ENCODE results near the gene PRRC2C.
"Not testable (repeated sequence)": the region's sequence is repeated elsewhere in the genome, so short reads cannot be mapped to it uniquely, and the experiment has no call there.

The PRRC2C gene

GRCh38 chr1:171513743-171514142 lies 28.4 kb downstream of the PRRC2C start:
- no peak overlapping the region for H3K4me3 Mint-ChIP-seq
- H3K4me1 Mint-ChIP-seq (ENCODE audit: low read depth): peaks cover 49% of the 10 kb centered on the region
- H3K27me3 Mint-ChIP-seq (ENCODE audit: low read depth): no peaks in the 10 kb centered on the region
- H3K27ac Mint-ChIP-seq: no peak overlapping the region
- peaks cover 51% of the 10 kb centered on the region for H3K36me3 Mint-ChIP-seq (ENCODE audit: low read depth)
- DNase-seq (ENCODE audit: low spot score): no peak
- no peaks in the 10 kb centered on the region for H3K9me3 Mint-ChIP-seq

DNA sequence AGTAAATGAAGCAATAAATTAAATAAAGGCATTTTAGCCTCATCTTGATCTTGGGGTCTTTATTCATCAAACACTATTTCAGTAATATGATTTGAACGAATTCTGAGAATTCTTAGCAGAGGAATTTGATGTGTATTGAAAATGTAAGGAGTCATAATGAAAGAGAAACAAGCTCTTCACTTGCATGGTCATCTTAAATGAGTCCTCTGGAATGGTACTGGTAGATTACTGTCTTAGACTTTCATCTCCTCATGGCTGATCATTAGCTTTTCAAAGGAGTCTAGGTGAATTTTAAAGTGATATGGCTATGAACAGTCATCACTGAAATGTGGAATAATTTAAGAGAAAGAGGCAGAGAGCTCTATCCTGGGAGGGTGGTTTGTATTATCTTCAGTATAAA lies 30.0 kb downstream of the PRRC2C start:
- no peak for DNase-seq (ENCODE audit: low spot score)
- H3K9me3 Mint-ChIP-seq: no peaks in the 10 kb centered on the region
- H3K4me3 Mint-ChIP-seq: no peak overlapping the region
- peaks cover 40% of the 10 kb centered on the region for H3K4me1 Mint-ChIP-seq (ENCODE audit: low read depth)
- H3K36me3 Mint-ChIP-seq (ENCODE audit: low read depth): peaks cover 59% of the 10 kb centered on the region
- H3K27ac Mint-ChIP-seq: peak overlapping the region; percentile 51
- H3K27me3 Mint-ChIP-seq (ENCODE audit: low read depth): no peaks in the 10 kb centered on the region

DNA sequence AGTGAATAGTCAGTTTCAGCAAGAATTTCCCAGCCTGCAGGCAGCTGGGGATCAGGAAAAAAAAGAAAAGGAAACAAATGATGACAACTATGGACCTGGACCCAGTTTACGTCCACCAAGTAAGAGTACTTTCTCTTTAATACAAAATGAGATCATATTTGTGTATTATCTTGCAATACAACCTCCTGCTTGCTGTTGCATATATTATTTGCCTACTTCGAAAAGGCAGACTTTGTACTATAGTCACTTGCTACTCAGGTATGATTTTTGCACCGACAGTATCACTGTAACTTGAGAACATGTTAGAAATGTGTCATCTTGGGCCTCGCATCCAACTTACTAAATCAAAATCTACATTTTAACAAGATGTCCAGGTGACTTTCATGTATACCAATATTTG lies 30.4 kb downstream of the PRRC2C start:
- Mint-ChIP-seq H3K36me3 (ENCODE audit: low read depth) (peaks cover 59% of the 10 kb centered on the region), H3K27ac (no peak overlapping the region), H3K4me3 (no peak overlapping the region), H3K27me3 (ENCODE audit: low read depth) (no peaks in the 10 kb centered on the region), H3K9me3 (no peaks in the 10 kb centered on the region), H3K4me1 (ENCODE audit: low read depth) (peaks cover 36% of the 10 kb centered on the region)
- DNase-seq (ENCODE audit: low spot score): no peak

DNA sequence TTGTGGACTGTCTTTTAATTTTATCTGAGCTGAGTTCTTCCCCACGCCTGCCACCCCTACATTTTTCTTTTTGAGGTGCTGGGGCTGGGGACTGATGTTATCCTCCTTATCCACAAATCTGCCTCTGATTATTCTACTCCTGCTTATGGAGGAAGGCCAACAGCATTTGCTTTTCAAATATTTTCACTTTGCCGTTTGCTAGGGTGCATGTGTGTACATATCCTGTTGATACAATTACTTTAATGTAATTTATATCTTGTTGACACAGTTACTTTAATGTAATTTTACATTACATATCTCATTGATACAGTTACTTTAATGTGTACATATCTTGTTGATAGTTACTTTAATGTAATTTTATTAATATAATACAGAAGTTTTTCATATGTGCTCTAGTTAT lies 36.2 kb downstream of the PRRC2C start:
- H3K36me3 Mint-ChIP-seq (ENCODE audit: low read depth): peaks cover 61% of the 10 kb centered on the region
- H3K27me3 Mint-ChIP-seq (ENCODE audit: low read depth): no peaks in the 10 kb centered on the region
- no peaks in the 10 kb centered on the region for H3K9me3 Mint-ChIP-seq
- no peak for DNase-seq (ENCODE audit: low spot score)
- H3K4me3 Mint-ChIP-seq: no peak overlapping the region
- H3K4me1 Mint-ChIP-seq (ENCODE audit: low read depth): peaks cover 10% of the 10 kb centered on the region
- H3K27ac Mint-ChIP-seq: no peak overlapping the region

- peaks cover 52% of the 10 kb centered on the region for H3K36me3 Mint-ChIP-seq (ENCODE audit: low read depth)
- H3K27me3 Mint-ChIP-seq (ENCODE audit: low read depth): no peaks in the 10 kb centered on the region
- no peak overlapping the region for H3K27ac Mint-ChIP-seq
- peaks cover 1% of the 10 kb centered on the region for H3K4me1 Mint-ChIP-seq (ENCODE audit: low read depth)
- no peaks in the 10 kb centered on the region for H3K9me3 Mint-ChIP-seq
- H3K4me3 Mint-ChIP-seq: no peak overlapping the region
- no peak for DNase-seq (ENCODE audit: low spot score)
These were observed 45.3 kb downstream of the PRRC2C start for GRCh38 chr1:171530676-171531075.

DNA sequence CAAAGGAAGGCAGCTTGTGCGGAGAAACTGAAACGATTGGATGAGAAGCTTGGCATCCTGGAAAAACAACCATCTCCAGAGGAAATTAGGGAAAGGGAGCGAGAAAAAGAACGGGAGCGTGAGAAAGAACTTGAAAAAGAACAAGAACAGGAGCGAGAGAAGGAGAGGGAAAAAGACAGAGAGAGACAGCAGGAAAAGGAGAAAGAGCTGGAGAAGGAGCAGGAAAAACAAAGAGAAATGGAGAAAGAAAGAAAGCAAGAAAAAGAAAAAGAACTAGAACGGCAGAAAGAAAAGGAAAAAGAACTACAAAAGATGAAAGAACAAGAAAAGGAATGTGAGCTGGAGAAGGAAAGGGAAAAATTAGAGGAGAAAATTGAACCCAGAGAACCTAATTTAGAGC lies 47.2 kb downstream of the PRRC2C start:
- Mint-ChIP-seq H3K9me3 (no peaks in the 10 kb centered on the region), H3K36me3 (ENCODE audit: low read depth) (peaks cover 62% of the 10 kb centered on the region), H3K4me1 (ENCODE audit: low read depth) (peaks cover 1% of the 10 kb centered on the region), H3K4me3 (no peak overlapping the region), H3K27ac (no peak overlapping the region), H3K27me3 (ENCODE audit: low read depth) (no peaks in the 10 kb centered on the region)
- DNase-seq (ENCODE audit: low spot score): no peak

- Mint-ChIP-seq H3K9me3 (peaks cover 5% of the 10 kb centered on the region), H3K27me3 (ENCODE audit: low read depth) (no peaks in the 10 kb centered on the region), H3K4me1 (ENCODE audit: low read depth) (peaks cover 6% of the 10 kb centered on the region), H3K27ac (no peak overlapping the region), H3K4me3 (no peak overlapping the region), H3K36me3 (ENCODE audit: low read depth) (peaks cover 68% of the 10 kb centered on the region)
- no peak for DNase-seq (ENCODE audit: low spot score)
These were observed 60.2 kb downstream of the PRRC2C start for GRCh38 chr1:171545523-171545922.

DNA sequence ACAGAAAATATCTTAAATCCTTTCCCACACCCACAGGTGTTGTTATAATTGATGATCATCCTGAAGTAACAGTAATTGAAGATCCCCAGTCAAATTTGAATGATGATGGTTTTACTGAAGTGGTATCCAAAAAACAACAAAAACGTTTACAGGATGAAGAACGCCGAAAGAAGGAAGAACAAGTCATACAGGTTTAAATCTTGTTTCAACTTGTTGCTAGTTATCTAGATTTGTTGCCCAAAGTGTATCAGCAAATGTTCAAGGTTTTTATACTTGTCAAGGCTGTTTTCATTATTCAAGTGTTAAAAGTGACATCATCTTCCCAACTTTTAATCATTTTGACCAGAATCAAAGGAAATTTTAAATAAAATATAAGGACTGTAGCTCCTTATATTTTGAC lies 64.7 kb downstream of the PRRC2C start:
- peaks cover 82% of the 10 kb centered on the region for H3K36me3 Mint-ChIP-seq (ENCODE audit: low read depth)
- peaks cover 5% of the 10 kb centered on the region for H3K9me3 Mint-ChIP-seq
- no peak overlapping the region for H3K27ac Mint-ChIP-seq
- no peak overlapping the region for H3K4me3 Mint-ChIP-seq
- peaks cover 15% of the 10 kb centered on the region for H3K4me1 Mint-ChIP-seq (ENCODE audit: low read depth)
- H3K27me3 Mint-ChIP-seq (ENCODE audit: low read depth): no peaks in the 10 kb centered on the region
- DNase-seq (ENCODE audit: low spot score): no peak

DNA sequence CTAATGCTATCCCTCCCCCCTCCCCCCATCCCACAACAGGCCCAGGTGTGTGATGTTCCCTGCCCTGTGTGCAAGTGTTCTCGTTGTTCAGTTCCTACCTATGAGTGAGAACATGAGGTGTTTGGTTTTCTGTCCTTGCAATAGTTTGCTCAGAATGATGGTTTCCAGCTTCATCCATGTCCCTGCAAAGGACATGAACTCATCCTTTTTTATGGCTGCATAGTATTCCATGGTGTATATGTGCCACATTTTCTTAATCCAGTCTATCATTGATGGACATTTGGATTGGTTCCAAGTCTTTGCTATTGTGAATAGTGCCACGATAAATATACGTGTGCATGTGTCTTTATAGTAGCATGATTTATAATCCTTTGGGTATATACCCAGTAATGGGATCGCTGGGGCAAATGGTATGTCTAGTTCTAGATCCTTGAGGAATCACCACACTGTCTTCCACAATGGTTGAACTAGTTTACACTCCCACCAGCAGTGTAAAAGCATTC lies 65.3 kb downstream of the PRRC2C start:
- peaks cover 84% of the 10 kb centered on the region for H3K36me3 Mint-ChIP-seq (ENCODE audit: low read depth)
- not testable (repeated sequence) for H3K27ac Mint-ChIP-seq

GRCh38 chr1:171553960-171554359 lies 68.6 kb downstream of the PRRC2C start:
- Mint-ChIP-seq H3K36me3 (ENCODE audit: low read depth) (peaks cover 84% of the 10 kb centered on the region), H3K4me1 (ENCODE audit: low read depth) (peaks cover 10% of the 10 kb centered on the region)
- H3K4me3 Mint-ChIP-seq; H3K27ac Mint-ChIP-seq; DNase-seq (ENCODE audit: low spot score); H3K9me3 Mint-ChIP-seq; H3K27me3 Mint-ChIP-seq (ENCODE audit: low read depth): not testable (repeated sequence)

More for the DNA sequence above, 65.3 kb downstream of the PRRC2C start:
- not testable (repeated sequence) for DNase-seq (ENCODE audit: low spot score); H3K4me3 Mint-ChIP-seq; H3K27me3 Mint-ChIP-seq (ENCODE audit: low read depth); H3K9me3 Mint-ChIP-seq
- peaks cover 13% of the 10 kb centered on the region for H3K4me1 Mint-ChIP-seq (ENCODE audit: low read depth)

DNA sequence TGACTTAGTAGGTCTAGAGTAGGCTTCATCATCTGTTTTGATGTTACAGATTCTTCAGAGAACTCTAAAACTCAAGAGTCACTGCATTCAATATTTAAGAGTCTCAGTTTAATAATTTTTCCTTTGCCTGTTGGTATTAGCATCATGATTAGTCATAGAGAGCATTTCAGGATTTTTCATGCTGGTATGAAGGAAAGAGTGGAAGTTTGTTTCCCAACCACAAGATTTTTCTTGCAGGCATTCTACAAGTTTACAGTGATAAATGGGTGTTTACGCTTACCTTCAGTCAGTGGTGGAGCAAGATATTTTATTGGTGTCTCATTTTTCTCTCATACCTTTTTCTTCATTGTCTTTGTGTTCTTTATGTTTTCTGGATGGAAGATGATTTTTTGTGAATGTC lies 78.3 kb downstream of the PRRC2C start:
- no peak for DNase-seq (ENCODE audit: low spot score)
- Mint-ChIP-seq H3K36me3 (ENCODE audit: low read depth) (peaks cover 46% of the 10 kb centered on the region), H3K27me3 (ENCODE audit: low read depth) (no peaks in the 10 kb centered on the region), H3K9me3 (peaks cover 3% of the 10 kb centered on the region), H3K27ac (no peak overlapping the region), H3K4me3 (no peak overlapping the region), H3K4me1 (ENCODE audit: low read depth) (no peaks in the 10 kb centered on the region)

DNA sequence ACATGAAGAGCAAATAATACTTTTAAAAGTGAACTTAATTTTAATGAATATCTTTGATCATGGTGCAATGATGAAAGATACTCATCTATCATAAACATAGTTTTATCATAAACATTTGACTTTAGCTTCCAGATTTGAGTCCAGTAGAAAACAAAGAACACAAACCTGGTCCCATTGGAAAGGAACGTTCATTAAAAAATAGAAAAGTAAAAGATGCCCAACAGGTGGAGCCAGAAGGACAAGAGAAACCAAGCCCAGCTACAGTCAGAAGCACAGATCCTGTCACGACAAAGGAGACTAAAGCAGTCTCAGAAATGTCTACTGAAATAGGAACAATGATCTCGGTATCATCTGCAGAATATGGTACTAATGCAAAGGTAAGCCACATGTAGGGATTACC lies 81.1 kb downstream of the PRRC2C start:
- Mint-ChIP-seq H3K4me3 (no peak overlapping the region), H3K27ac (no peak overlapping the region), H3K4me1 (ENCODE audit: low read depth) (peaks cover 4% of the 10 kb centered on the region), H3K27me3 (ENCODE audit: low read depth) (no peaks in the 10 kb centered on the region), H3K36me3 (ENCODE audit: low read depth) (peaks cover 46% of the 10 kb centered on the region), H3K9me3 (no peaks in the 10 kb centered on the region)
- no peak for DNase-seq (ENCODE audit: low spot score)

GRCh38 chr1:171570295-171570694 lies 85.0 kb downstream of the PRRC2C start:
- DNase-seq (ENCODE audit: low spot score): no peak
- H3K36me3 Mint-ChIP-seq (ENCODE audit: low read depth): peaks cover 56% of the 10 kb centered on the region
- H3K27ac Mint-ChIP-seq: no peak overlapping the region
- H3K27me3 Mint-ChIP-seq (ENCODE audit: low read depth): no peaks in the 10 kb centered on the region
- H3K9me3 Mint-ChIP-seq: no peaks in the 10 kb centered on the region
- peaks cover 4% of the 10 kb centered on the region for H3K4me1 Mint-ChIP-seq (ENCODE audit: low read depth)
- H3K4me3 Mint-ChIP-seq: no peak overlapping the region

GRCh38 chr1:171576144-171576543 lies 90.8 kb downstream of the PRRC2C start:
- Mint-ChIP-seq H3K27ac (no peak overlapping the region), H3K9me3 (no peaks in the 10 kb centered on the region), H3K4me1 (ENCODE audit: low read depth) (peaks cover 10% of the 10 kb centered on the region), H3K36me3 (ENCODE audit: low read depth) (peaks cover 60% of the 10 kb centered on the region), H3K27me3 (ENCODE audit: low read depth) (no peaks in the 10 kb centered on the region), H3K4me3 (no peak overlapping the region)
- DNase-seq (ENCODE audit: low spot score): no peak

DNA sequence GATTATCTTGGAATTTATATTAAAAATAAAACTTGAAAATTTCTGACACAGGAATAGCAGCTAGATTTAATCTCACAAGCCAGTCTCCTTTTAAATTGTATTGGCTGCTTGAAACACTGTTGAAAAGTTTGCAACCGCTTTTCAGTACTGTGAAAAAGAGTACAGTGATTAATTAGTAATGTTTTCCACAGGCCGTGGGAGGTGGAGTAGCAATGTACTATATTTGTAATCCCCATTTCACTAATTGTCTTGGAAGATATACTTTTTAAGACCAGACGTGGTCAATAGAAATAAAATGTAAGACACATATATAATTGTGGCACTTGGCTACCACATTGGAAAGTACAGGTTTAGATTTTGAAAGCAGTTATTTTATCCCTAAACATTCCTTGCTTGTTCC lies 95.9 kb downstream of the PRRC2C start:
- DNase-seq (ENCODE audit: low spot score): no peak
- Mint-ChIP-seq H3K36me3 (ENCODE audit: low read depth) (peaks cover 57% of the 10 kb centered on the region), H3K4me1 (ENCODE audit: low read depth) (peaks cover 15% of the 10 kb centered on the region), H3K9me3 (no peaks in the 10 kb centered on the region), H3K27ac (no peak overlapping the region), H3K4me3 (no peak overlapping the region), H3K27me3 (ENCODE audit: low read depth) (no peaks in the 10 kb centered on the region)

All from T-helper 2 cell treated with Interferon-gamma antibody and Interleukin-4, amounts not matched to agents 5 μg/mL and 100 μg/mL, for 36 hours (primary cell).